Lower lobe of right lung (tissue), 2 donors: ENCODE results near the gene MAGI2. TPM values are rescaled to one million over a fixed set of nuclear protein-coding genes. Genes with fewer than 3 reads are reported as not detected.

Source experiments
- ATAC-seq, 2 donors: fragments of 200-7000 bp; cut with Tn5 transposase; one replicate each; pipeline ENCODE4 v1.9.1; 2020 to 2022; ENCODE audit warnings: mild to moderate bottlenecking in 2 of 2, moderate library complexity in 2 of 2
- DNase-seq: peaks from one replicate; pipeline ENCODE4 v3.0.0-alpha.2; 2020
- H3K27ac ChIP-seq: fragments of 200-600 bp; one replicate; pipeline ENCODE4 v1.8.0; 2022
- H3K27me3 ChIP-seq: fragments of 200-600 bp; one replicate; pipeline ENCODE4 v1.8.0; 2022; ENCODE audit warnings: low read depth
- H3K36me3 ChIP-seq: fragments of 200-600 bp; one replicate; pipeline ENCODE4 v1.8.0; 2022; ENCODE audit warnings: mild to moderate bottlenecking
- H3K4me1 ChIP-seq: fragments of 200-600 bp; one replicate; pipeline ENCODE4 v1.8.0; 2022
- H3K4me3 ChIP-seq: fragments of 200-600 bp; one replicate; pipeline ENCODE4 v1.8.0; 2022; ENCODE audit warnings: mild to moderate bottlenecking
- H3K9me3 ChIP-seq: fragments of 200-600 bp; one replicate; pipeline ENCODE4 v1.8.0; 2022
- CTCF ChIP-seq: fragments of 200-600 bp; IDR thresholded peaks from one replicate; pipeline ENCODE4 v1.8.0; 2022; ENCODE audit warnings: antibody characterized with exemption, mild to moderate bottlenecking
- intact Hi-C: fragments of 100-400 bp; cut with DNase I; formaldehyde crosslinking; loops from one replicate; pipeline ENCODE4 v1.11.0; 2022
- total RNA-seq: library from RNA; stranded (reverse); fragmentation: NEBNext Ultra II Directional; extraction: Animal tissue kit (Norgen Biotek cat#: 25700); gene quantifications from one replicate; pipeline ENCODE4 v1.2.1, GENCODE V29; 2021
- donor health status: DM: no; HTN: yes; CAD: no; lungs with severe emphysema.

Gene MAGI2
- total RNA-seq, 1 donor from 2014 or later: 15.3 TPM

GRCh38 chr7:78014401-78014800, 1439.1 kb downstream of the MAGI2 start:
- Histone ChIP-seq H3K27me3 (no peaks in the 10 kb centered on the region), H3K4me3 (no peak overlapping the region), H3K9me3 (no peaks in the 10 kb centered on the region), H3K36me3 (no peaks in the 10 kb centered on the region), H3K27ac (no peak overlapping the region), H3K4me1 (peaks cover 17% of the 10 kb centered on the region)
- DNase-seq (no peak), ATAC-seq (no peak)
- intact Hi-C loops: no loop called here
- TF ChIP-seq CTCF: no peak

- intact Hi-C loops: no loop called here
- no peaks in the 10 kb centered on the region for H3K9me3 ChIP-seq
- H3K27ac ChIP-seq: no peak overlapping the region
- H3K4me1 ChIP-seq: peaks cover 10% of the 10 kb centered on the region
- TF ChIP-seq CTCF: no peak
- no peaks in the 10 kb centered on the region for H3K36me3 ChIP-seq
- no peak for ATAC-seq
- H3K27me3 ChIP-seq: no peaks in the 10 kb centered on the region
- H3K4me3 ChIP-seq: no peak overlapping the region
- no peak for DNase-seq
Measured at GRCh38 chr7:78013386-78013785, 1440.1 kb downstream of the MAGI2 start.

- ATAC-seq (no peak), DNase-seq (no peak)
- Histone ChIP-seq H3K4me3 (no peak overlapping the region), H3K36me3 (no peaks in the 10 kb centered on the region), H3K27ac (no peak overlapping the region), H3K9me3 (no peaks in the 10 kb centered on the region), H3K27me3 (no peaks in the 10 kb centered on the region), H3K4me1 (no peaks in the 10 kb centered on the region)
- TF ChIP-seq CTCF: no peak
- intact Hi-C loops: no loop called here
Measured at GRCh38 chr7:78011642-78012041, 1441.8 kb downstream of the MAGI2 start.

DNA sequence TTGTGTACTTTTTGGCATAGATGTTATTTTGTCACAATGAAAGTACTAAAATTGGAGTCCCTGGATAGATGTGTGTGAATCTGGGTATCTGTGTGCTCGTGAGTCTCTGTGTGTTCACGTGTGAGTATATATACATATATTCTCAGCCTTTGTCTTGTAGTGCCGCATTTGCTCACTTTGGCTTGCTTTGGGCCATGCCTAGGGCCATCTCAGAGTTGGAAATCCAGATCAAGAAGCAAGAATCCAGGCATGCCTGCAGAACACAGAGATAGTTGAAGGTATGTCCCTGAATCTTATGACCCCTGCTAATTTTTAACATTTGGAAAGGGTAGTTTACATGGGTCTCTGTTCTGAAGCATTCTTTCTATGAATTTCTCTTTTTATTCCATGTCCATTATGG, 1446.2 kb downstream of the MAGI2 start:
- ATAC-seq (no peak), DNase-seq (no peak)
- H3K9me3 ChIP-seq: no peaks in the 10 kb centered on the region
- TF ChIP-seq CTCF: no peak
- H3K4me3 ChIP-seq: no peak overlapping the region
- intact Hi-C loops: no loop called here
- no peaks in the 10 kb centered on the region for H3K27me3 ChIP-seq
- H3K36me3 ChIP-seq: no peaks in the 10 kb centered on the region
- H3K4me1 ChIP-seq: no peaks in the 10 kb centered on the region
- no peak overlapping the region for H3K27ac ChIP-seq

GRCh38 chr7:78006063-78006755, 1447.3 kb downstream of the MAGI2 start:
- TF ChIP-seq CTCF: no peak
- DNase-seq (no peak), ATAC-seq (no peak)
- no peaks in the 10 kb centered on the region for H3K9me3 ChIP-seq
- no peak overlapping the region for H3K27ac ChIP-seq
- H3K4me3 ChIP-seq: no peak overlapping the region
- no peaks in the 10 kb centered on the region for H3K4me1 ChIP-seq
- H3K36me3 ChIP-seq: no peaks in the 10 kb centered on the region
- intact Hi-C loops: no loop called here
- no peaks in the 10 kb centered on the region for H3K27me3 ChIP-seq
